IMR-90 (cell line): Measurements from ENCODE around the gene MROH2B. TPM values are rescaled to one million over a fixed set of nuclear protein-coding genes. Genes with fewer than 3 reads are reported as not detected.

Experiments
- ATAC-seq: fragments of 200-7000 bp; cut with Tn5 transposase; 2 replicates; pipeline ENCODE4 v1.9.1; 2020; ENCODE audit warnings: low read depth, mild to moderate bottlenecking, moderate library complexity
- BruUV-seq: library from RNA; stranded (reverse); fragments of 400-500 nt; replicated peaks from 2 replicates; lab custom pipeline; 2021; lab: Mats Ljungman, UMichigan
- CTCF ChIA-PET: fragments of 300-600 bp; formaldehyde crosslinking; extraction: SDS; loops from one replicate; lab custom pipeline; 2021; ENCODE audit warnings: antibody characterized with exemption; lab: Yijun Ruan, JAX
- POLR2A ChIA-PET: fragments of 300-600 bp; sonication (Branson Sonifier 250); formaldehyde crosslinking; loops from one replicate; lab custom pipeline; 2022; ENCODE audit warnings: antibody characterized with exemption; ENCODE audit not compliant: unreplicated experiment; lab: Charles Lee
- DNase-seq: peaks from one replicate; pipeline ENCODE4 v3.0.0; 2013
- H2AFZ ChIP-seq: replicated peaks from 2 replicates; pipeline ENCODE3; 2013; ENCODE audit warnings: low read length, mild to moderate bottlenecking; ENCODE audit not compliant: poor library complexity
- H2AK5ac ChIP-seq: 2 replicates; pipeline ENCODE4 v1.6.1; 2013; ENCODE audit warnings: low read depth, low read length, inconsistent platforms
- H2AK9ac ChIP-seq: replicated peaks from 2 replicates; pipeline ENCODE3; 2013; ENCODE audit warnings: mild to moderate bottlenecking, low read depth, low read length, moderate library complexity; ENCODE audit not compliant: poor library complexity
- H2BK120ac ChIP-seq: 2 replicates; pipeline ENCODE4 v1.6.1; 2013; ENCODE audit warnings: low read depth, low read length, inconsistent platforms
- H2BK15ac ChIP-seq: 3 replicates; pipeline ENCODE4 v1.6.1; 2013; ENCODE audit warnings: low read depth, low read length, inconsistent platforms
- H2BK20ac ChIP-seq: 2 replicates; pipeline ENCODE4 v1.6.1; 2013; ENCODE audit warnings: low read depth, mild to moderate bottlenecking, inconsistent platforms, low read length, moderate library complexity
- H2BK5ac ChIP-seq: 2 replicates; pipeline ENCODE4 v1.6.1; 2013; ENCODE audit warnings: mild to moderate bottlenecking, low read depth, low read length, inconsistent platforms; ENCODE audit not compliant: poor library complexity, severe bottlenecking
- H3K14ac ChIP-seq: replicated peaks from 2 replicates; pipeline ENCODE4 v1.6.1; 2013; ENCODE audit warnings: low read depth, low read length, inconsistent platforms
- H3K18ac ChIP-seq: 2 replicates; pipeline ENCODE4 v1.6.1; 2013; ENCODE audit warnings: low read depth, low read length, control low read depth
- H3K23ac ChIP-seq: 2 replicates; pipeline ENCODE4 v1.6.1; 2013; ENCODE audit warnings: low read depth, low read length, inconsistent platforms
- H3K27ac ChIP-seq: 2 replicates; pipeline ENCODE4 v1.5.1; 2013; ENCODE audit warnings: mild to moderate bottlenecking, control low read depth, low read length; ENCODE audit not compliant: insufficient read depth
- H3K27me3 ChIP-seq: 2 replicates; pipeline ENCODE4 v1.6.1; 2013; ENCODE audit warnings: low read length; ENCODE audit not compliant: control insufficient read depth, insufficient read depth
- H3K36me3 ChIP-seq: 2 replicates; pipeline ENCODE4 v1.6.1; 2013; ENCODE audit warnings: low read length, mixed read lengths; ENCODE audit not compliant: control insufficient read depth, insufficient read depth
- H3K4ac ChIP-seq: 2 replicates; pipeline ENCODE4 v1.6.1; 2013; ENCODE audit warnings: low read depth, low read length, inconsistent platforms
- H3K4me1 ChIP-seq: 2 replicates; pipeline ENCODE4 v1.6.1; 2013; ENCODE audit warnings: low read length, mixed read lengths; ENCODE audit not compliant: control insufficient read depth, insufficient read depth
- H3K4me2 ChIP-seq: 2 replicates; pipeline ENCODE4 v1.6.1; 2013; ENCODE audit warnings: low read depth, mild to moderate bottlenecking, control low read depth, low read length, moderate library complexity
- H3K4me3 ChIP-seq: 2 replicates; pipeline ENCODE4 v1.5.1; 2013; ENCODE audit warnings: low read depth, mild to moderate bottlenecking, control low read depth, low read length, moderate library complexity; ENCODE audit not compliant: insufficient read depth
- H3K56ac ChIP-seq: 2 replicates; pipeline ENCODE4 v1.6.1; 2013; ENCODE audit warnings: low read length, inconsistent platforms; ENCODE audit not compliant: insufficient read depth; ENCODE audit errors: extremely low read depth
- H3K79me1 ChIP-seq, 2 experiments: 2 replicates each; pipeline ENCODE4 v1.6.1; 2013; ENCODE audit warnings: low read length in 2 of 2, inconsistent platforms in 1 of 2, low read depth in 1 of 2
- H3K9ac ChIP-seq: 2 replicates; pipeline ENCODE4 v1.6.1; 2013; ENCODE audit warnings: low read depth, low read length, control low read depth
- H3K9me1 ChIP-seq: 2 replicates; pipeline ENCODE4 v1.6.1; 2013; ENCODE audit warnings: low read length, inconsistent platforms; ENCODE audit not compliant: insufficient read depth
- H3K9me3 ChIP-seq: 2 replicates; pipeline ENCODE4 v1.6.1; 2013; ENCODE audit warnings: low read length; ENCODE audit not compliant: control insufficient read depth, insufficient read depth
- H4K20me1 ChIP-seq: 2 replicates; pipeline ENCODE4 v1.6.1; 2013; ENCODE audit warnings: low read length, inconsistent platforms; ENCODE audit not compliant: insufficient read depth
- H4K5ac ChIP-seq: 2 replicates; pipeline ENCODE4 v1.6.1; 2013; ENCODE audit warnings: mild to moderate bottlenecking, low read depth, low read length, control low read depth
- H4K8ac ChIP-seq, 2 experiments: 2 replicates each; pipeline ENCODE4 v1.6.1; 2013; ENCODE audit warnings: low read depth in 2 of 2, low read length in 2 of 2, control low read depth in 1 of 2, inconsistent platforms in 1 of 2
- H4K91ac ChIP-seq: 2 replicates; pipeline ENCODE4 v1.6.1; 2013; ENCODE audit warnings: low read depth, low read length, inconsistent platforms; ENCODE audit not compliant: insufficient read depth
- CEBPB ChIP-seq: IDR thresholded peaks from 2 replicates; pipeline ENCODE4 v1.6.1; 2012; ENCODE audit warnings: low read depth, low read length, improper control_type of control experiment
- FOS ChIP-seq: fragments of 150-350 bp; IDR thresholded peaks from 2 replicates; pipeline ENCODE4 v1.6.1; 2016; ENCODE audit warnings: low read depth, low read length
- RCOR1 ChIP-seq: IDR thresholded peaks from 2 replicates; pipeline ENCODE4 v1.6.1; 2012; ENCODE audit warnings: mild to moderate bottlenecking, low read length, improper control_type of control experiment; ENCODE audit not compliant: insufficient replicate concordance
- WGBS, 2 experiments: methylation state at CpG; one replicate each; pipeline versions ENCODE4 v1.1.5 to v1.1.7; 2013; ENCODE audit warnings: missing lambda C conversion rate in 2 of 2; ENCODE audit not compliant: insufficient read length in 1 of 2; ENCODE audit errors: extremely low coverage in 2 of 2; 5-methylcytosine and 5-hydroxymethylcytosine counted together
- dilution Hi-C: fragments of 300-500 bp; cut with HindIII; formaldehyde crosslinking; loops from one replicate; pipeline ENCODE4 v1.14.3; 2018; ENCODE audit warnings: low sequenced_read_pairs; ENCODE audit not compliant: unreplicated experiment
- in situ Hi-C: fragments of 300-500 bp; cut with MboI; formaldehyde crosslinking; loops from 3 replicates; pipeline ENCODE4 v1.14.3; 2019; ENCODE audit warnings: low sequenced_read_pairs, inconsistent platforms, mixed read lengths
- intact Hi-C: fragments of 100-400 bp; cut with micrococcal nuclease; formaldehyde crosslinking; loops from 2 replicates; pipeline ENCODE4 v1.10.0; 2022
- polyA plus RNA-seq, 3 experiments: library from polyadenylated mRNA; depleted of rRNA; stranded (reverse); fragments of >200 nt; gene quantifications; 2 replicates each; pipeline ENCODE4 v1.2.3, GENCODE V29; 2012; ENCODE audit warnings: low replicate concordance in 1 of 3
- total RNA-seq: library from RNA; depleted of rRNA; stranded (reverse); fragments of >200 nt; gene quantifications from 2 replicates; pipeline ENCODE4 v1.2.3, GENCODE V29; 2012

MROH2B gene
- total and polyA plus RNA-seq, 2 of the 4 experiments (the other 2 are of a cell fraction): not detected

GRCh38 chr5:41071975-41072374, 833 bp upstream of the MROH2B start:
- in situ Hi-C loops: no loop called here
- Histone ChIP-seq H3K18ac (no peak overlapping the region), H3K27ac (no peak overlapping the region), H2BK120ac (no peak overlapping the region), H3K9me3 (no peaks in the 10 kb centered on the region), H3K9ac (no peak overlapping the region), H2BK5ac (no peak overlapping the region), H4K20me1 (no peaks in the 10 kb centered on the region), H3K27me3 (no peaks in the 10 kb centered on the region), H3K4me1 (no peaks in the 10 kb centered on the region), H3K4me3 (no peak overlapping the region), H2AK5ac (no peak overlapping the region), H3K79me1 (no peaks in the 10 kb centered on the region), H3K14ac (no peak overlapping the region), H4K8ac (no peak overlapping the region), H3K9me1 (no peaks in the 10 kb centered on the region), H4K91ac (no peak overlapping the region), H3K4ac (no peak overlapping the region), H2AK9ac (no peak overlapping the region), H4K5ac (no peak overlapping the region), H2AFZ (no peak overlapping the region), H3K4me2 (no peak overlapping the region), H3K56ac (no peak overlapping the region), H2BK15ac (no peak overlapping the region), H2BK20ac (no peak overlapping the region), H3K36me3 (no peaks in the 10 kb centered on the region), H3K23ac (no peak overlapping the region)
- intact Hi-C loops: no loop called here
- dilution Hi-C loops: no loop called here
- peak; percentile 88 for ATAC-seq
- CTCF ChIA-PET: no interaction called here
- TF ChIP-seq FOS: peak; percentile 70
- peak; percentile 63 for TF ChIP-seq CEBPB
- no peak for TF ChIP-seq RCOR1
- WGBS, 2 experiments: no CpG with 5 or more reads among the region's 2 CpGs
- BruUV-seq: no TSS peak
- peak; percentile 83 for DNase-seq
- POLR2A ChIA-PET: no interaction called here
